Stimulated activated CD4-positive, alpha-beta T cell treated with anti-CD3 and anti-CD28 coated beads, Interleukin-12 subunit alpha, Interleukin-12 subunit beta, amount 100 ng/mL, for 4 hours (primary cell): ENCODE data around the gene PGAM1.
"Not testable (repeated sequence)": the region's sequence is repeated elsewhere in the genome, so short reads cannot be mapped to it uniquely, and the experiment has no call there.

Experiments
- DNase-seq: peaks from one replicate; pipeline ENCODE4 v3.0.0-alpha.2; 2020

PGAM1 gene

DNA sequence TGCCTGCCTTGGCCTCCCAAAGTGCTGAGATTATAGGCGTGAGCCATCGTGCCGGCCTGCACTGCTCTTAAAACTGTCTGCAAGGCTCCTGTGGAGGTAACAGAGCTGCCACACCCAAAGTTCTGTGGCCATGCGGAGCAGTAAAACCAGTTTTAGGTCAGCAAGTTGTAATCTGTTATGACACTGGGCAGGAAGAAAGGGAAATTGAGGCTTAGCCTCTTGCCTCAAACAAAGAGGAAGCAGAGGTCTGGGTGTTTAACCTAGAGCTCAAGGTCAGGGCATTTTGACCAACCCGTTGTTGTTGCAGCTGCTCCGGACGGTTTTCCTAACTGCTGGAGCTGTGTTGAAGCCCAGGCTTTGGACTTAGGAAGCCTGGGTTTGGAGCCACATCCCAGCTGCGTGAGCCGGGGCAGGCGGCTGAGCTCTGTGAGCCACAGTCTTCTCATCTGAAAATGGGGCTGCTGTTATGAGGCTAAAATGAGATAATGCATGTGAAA, 17.4 kb upstream of the PGAM1 start:
- no peak for DNase-seq

DNA sequence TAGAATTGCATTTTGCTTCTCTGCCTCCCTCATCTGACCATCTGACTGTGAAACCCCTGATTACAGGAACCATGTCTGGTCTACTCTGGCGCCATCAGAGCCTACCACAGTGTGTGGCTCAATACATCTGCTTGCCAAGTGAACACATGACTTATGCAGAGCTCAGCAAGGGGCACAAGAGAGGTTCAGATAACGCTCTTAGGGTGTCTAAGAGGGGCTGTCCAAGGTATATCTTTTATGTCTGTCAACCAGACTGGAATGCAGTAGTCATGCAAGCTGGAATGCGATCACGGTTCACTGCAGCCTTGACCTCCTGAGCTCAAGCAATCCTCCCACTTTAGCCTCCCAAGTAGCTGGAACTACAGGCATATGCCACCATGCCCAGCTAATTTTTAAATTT, 14.6 kb upstream of the PGAM1 start:
- DNase-seq = no peak

DNA sequence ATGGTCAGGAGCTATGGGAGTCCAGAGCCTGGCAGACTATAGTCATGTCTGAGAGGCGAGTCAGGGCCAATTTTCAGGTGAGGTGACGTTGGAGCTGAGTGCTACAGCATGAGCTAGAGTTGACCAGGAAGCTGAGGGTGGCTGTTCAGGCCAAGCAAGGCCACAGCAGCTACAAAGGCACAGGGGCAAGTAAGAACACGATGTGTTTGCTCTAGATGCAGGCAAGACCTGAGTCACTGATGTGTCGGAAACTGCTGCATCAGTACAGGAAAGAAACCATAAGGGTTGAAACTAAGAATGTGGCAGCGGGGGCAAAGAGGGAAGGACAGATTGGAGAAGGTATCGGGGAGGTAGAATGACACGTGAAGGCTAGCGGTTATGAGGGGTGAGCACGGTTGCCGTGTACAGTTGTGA, 13.1 kb upstream of the PGAM1 start:
- peak; percentile 45 for DNase-seq

DNA sequence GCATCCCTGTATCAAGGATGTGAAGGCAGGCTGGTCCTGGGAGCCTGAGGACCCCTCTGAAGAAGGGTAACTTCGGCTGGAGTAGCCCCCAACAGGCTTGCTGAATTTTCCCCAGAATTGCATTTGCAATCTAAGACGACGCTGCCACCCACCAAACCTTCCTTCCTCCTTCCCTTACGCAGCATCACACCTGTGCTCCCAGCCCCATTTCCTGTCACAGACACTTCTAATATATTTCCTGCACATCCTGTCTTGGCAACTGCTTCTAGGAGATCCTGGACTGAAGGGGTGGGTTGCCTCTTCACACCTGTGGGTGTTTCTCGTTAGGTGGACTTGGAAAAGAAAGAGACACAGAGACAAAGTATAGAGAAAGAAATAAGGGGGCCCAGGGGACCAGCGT, 9.4 kb upstream of the PGAM1 start:
- DNase-seq = no peak

DNA sequence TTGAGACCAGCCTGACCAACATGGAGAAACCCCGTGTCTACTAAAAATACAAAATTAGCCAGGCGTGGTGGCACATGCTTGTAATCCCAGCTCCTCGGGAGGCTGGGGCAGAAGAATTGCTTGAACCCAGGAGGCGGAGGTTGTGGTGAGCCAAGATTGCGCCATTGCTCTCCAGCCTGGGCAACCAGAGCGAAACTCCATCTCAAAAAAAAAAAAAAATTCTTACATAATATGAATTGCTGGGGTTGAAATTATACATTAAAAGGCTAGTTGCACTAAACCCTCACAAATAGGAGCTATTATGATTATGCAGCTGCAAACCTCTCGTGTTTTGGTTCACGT, 2.3 kb upstream of the PGAM1 start:
- not testable (repeated sequence) for DNase-seq

DNA sequence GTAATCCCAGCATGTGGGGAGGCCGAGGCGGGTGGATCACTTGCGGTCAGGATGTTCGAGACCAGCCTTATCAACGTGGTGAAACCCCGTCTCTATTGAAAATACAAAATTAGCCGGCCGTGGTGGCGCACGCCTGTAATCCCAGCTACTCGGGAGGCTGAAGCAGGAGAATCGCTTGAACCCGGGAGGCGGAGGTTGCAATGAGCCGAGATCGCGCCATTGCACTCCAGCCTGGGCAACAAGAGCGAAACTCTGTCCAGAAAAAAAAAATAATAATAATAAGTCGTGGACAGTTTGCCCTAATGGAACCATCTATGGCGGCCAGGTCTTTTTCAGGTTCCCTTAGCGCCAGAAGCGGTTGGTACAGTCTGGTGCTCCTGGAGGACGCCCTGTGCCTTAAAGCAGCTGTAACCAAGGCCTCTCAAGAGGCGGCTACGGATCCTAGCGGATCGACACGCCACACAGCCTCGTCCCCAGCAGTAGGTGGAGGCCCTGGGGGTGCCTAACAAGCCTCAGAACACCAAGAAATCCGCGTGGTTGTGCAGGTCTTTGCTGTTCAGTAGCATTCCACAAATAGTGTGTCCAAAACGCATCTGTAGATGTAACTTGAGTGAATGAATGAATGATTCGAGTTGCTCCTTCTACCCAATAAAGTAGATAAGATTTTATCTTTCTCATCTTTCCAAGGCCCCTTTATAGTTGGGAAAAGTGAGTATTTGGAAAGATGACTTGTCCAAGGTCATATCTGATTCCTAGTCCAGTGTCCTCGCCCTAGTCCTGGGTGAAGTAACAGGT, 982 bp downstream of the PGAM1 start:
- no peak for DNase-seq

DNA sequence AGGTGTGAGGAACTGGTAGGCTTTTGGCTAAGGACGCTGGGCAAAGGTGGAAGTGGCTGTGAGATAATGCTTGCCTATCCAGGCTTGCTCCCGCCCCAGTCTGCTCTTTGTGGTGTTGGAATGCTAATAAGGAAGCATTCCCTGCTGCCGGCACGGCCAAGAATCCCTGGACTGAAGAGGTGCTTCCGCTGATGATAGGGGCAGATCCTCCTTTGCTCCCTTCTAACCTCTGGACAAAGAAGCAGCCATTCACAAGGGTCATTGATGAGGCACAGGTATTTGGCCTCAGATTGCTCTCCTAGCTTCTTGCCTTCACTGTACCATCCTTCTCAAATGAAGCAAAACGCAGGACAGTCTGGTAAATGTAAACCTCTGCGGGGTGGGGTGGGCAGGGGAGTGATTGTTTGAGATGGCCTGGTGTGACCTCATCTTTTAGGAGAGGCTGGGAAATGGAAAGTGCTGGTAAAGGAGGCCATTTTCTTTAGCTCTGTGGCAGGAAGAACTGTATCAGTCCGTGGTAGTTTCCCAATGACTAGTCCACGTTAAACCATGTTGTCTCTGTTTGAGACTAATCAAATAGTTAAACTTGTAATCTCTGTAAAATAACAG, 1.7 kb downstream of the PGAM1 start:
- no peak for DNase-seq

DNA sequence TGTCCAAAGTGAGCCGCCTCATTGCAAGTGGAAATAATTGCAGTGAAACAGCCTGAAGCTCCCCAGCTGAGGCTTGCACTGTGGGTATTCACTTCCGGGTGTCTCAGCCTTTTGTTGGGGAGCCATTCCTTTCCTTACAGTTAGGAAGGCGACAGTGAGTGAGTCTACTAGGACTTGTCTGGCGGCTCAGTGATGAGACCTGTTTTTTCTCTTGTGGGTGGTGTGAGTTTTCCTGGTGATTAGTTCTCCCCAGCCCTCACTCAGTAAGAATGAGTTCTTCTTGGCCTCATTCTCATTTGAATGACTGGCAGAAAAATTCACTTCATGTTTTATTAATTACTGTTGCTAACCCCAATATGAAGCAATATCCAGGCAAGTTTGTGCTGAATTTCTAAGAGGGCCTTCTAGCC, 2.6 kb downstream of the PGAM1 start:
- no peak for DNase-seq

DNA sequence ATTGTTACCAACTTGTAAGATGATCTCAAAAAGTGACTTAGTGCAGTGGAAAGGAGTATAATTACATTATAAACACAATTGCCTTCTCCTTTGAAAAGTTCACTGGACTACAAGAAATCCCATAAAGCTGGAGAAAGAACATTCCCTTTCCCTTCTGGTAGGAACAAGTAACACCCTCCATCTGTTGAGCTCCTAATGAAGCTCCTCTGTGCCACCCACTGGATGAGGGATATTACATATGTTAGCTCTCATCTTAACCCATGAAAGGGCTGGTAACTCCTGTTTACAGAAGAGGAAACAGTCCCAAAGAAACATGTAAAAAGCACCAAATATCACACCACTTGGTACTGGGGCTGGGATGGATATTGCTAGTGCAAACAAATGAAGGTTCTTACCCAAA, 8.1 kb downstream of the PGAM1 start:
- no peak for DNase-seq

DNA sequence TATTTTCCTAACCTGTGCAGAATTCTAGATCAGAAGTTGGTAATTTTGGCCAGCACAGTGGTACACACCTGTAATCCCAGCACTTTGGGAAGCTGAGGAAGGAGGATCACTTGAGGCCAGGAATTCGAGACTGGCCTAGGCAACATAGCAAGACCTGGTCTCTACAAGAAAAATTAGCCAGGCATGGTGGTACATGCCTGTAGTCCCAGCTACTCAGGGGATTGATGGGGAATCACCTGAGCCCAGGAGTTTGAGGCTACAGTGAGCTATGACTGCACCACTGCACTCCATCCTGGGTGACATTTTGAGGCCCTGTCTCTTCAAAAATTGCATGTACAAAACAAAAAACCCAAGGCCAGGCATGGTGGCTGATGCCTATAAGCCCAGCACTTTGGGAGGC, 8.6 kb downstream of the PGAM1 start:
- no peak for DNase-seq

DNA sequence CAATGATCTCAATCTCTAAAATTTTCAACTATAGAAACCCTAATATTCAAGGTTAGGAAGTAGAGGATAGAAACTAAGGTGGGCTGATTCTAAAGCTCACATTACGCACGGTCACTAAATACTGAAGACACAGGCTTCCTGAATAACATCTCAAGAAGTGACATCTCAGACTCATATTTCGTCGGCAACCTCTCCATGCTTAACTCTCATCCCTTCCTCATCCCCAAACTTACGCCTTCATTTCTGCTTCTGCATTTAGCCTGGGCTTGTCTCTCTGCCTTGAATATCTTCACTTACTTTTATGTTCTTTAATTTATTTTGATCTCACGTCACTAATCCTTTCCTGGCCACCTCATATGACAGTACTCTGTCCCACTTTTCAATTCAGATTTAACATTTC, 9.2 kb downstream of the PGAM1 start:
- no peak for DNase-seq

DNA sequence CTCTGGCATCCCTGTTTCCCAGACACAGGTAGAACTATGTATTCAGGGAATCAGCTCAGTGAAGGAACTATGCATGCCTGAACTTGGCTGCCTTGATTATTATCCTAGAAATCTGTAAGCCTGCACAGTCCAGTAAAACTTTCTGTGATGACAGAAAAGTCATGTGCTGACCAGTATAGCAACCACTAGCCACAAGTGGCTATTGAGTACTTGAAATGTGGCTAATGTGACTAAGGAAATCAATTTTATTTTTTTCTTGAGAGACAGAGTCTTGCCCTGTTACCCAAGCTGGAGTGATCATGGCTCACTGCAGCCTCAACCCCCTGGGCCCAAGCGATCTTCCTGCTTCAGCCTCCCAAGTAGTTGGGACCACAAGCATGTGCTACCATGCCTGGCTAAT, 16.3 kb downstream of the PGAM1 start:
- no peak for DNase-seq

DNA sequence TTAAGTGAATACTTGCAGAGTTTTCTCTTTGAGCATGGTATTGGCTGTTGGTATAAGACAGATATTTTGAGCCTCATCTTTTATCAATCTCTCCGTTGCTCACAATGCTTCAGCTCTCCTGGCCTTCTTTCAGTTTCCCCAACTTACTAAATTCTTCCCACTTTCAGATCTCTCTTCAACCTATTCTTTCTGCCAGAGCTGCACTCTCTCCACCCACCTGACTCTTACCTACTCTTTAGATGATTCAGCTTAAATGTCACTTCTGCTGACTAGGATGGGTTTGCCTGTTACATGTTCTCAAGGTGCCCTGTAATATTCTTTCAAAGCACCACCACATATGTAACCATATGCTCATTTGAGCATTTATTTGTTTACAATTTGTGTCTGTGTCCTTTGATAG, 18.2 kb downstream of the PGAM1 start:
- DNase-seq = no peak

DNA sequence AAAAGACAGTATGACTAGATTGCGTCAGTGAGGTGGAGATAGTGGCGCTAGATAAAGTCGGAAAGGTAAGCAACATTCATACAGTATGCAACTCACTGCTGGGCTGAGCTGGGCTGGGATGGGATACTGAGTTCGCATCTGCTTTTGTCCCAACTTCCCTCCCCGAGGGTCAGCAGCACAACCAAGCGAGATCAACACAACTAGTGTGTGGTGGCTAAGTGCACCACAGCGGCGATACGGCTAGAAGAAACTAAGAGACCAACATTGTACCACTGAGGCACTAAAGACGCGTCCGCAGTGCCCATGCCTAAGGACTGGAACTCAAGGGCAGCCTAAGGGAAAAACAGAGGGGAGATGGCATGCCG, 19.3 kb downstream of the PGAM1 start:
- DNase-seq = no peak

DNA sequence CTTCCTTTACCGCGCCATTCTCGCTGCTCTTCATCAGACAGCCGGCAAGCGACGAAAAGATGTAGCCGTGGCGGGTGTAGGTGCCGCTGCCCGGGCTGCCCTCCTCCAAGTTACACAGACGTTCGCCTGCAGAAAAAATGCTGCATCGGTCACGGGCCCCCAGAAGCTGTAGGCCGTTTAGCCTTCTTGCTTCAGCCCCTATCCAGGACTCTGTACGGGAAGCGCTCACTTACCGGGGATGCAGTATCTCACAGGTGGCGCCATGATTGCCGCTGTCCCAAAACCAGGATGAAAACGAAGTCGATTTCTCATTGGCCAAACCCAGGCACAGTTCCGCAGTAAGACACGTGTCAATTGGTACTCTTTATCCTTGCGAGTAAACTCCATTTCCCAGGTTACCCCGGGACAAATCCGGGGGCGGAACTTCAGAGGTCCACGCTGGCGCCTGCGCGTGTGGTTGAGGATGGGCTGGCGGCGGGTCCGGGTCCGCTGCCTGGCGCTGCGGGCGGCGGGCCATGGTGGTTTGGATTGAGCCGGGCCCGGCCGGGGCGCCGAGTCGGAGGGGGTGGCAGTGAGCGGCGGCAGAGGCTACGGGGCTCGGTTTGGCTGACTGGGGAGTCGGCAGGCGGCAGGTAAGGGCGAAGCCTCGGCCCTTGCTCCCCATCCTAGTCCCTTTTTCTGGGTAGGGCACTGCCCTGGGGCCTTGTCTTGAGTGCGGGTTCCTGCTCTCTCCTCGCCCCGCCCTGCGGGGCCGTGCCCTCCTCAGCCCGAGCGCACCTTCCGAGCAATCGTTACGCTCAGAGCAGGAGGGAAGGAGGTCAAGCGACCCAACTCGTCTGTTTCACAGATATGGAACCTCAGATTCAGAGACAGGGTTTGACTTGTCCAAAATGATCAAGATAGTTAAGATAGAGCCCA, 20.0 kb downstream of the PGAM1 start, which contains the start of the genes EXOSC1 and ZDHHC16:
EXOSC1 (minus strand) TSS at position 285 of the 918 bp plus-strand sequence; CDS start at position 264, 21 bp downstream.
ZDHHC16 (plus strand) TSS at position 454 of the 918 bp plus-strand sequence. CDS start 5,501 bp downstream, outside the sequence.
- DNase-seq = peak; percentile 87

DNA sequence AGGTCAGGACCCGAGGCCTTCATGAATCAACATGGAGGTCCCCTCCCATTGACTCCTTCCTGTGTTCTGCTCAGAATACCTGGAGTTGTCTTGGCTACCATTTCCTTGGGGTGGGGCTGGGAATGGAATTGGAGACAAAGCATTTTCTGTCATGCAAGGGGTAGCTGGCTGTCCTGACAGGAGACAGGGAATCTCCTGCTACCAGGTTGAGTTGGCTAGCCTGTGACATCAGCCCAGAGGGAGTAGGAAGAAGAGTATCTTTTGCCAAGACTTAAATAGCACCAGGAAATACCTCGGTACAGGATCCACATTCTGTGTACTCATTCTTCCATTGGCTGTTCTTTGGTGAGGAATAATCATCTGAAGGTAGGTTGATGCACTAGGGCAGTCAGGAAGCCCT, 24.8 kb downstream of the PGAM1 start:
- no peak for DNase-seq

DNA sequence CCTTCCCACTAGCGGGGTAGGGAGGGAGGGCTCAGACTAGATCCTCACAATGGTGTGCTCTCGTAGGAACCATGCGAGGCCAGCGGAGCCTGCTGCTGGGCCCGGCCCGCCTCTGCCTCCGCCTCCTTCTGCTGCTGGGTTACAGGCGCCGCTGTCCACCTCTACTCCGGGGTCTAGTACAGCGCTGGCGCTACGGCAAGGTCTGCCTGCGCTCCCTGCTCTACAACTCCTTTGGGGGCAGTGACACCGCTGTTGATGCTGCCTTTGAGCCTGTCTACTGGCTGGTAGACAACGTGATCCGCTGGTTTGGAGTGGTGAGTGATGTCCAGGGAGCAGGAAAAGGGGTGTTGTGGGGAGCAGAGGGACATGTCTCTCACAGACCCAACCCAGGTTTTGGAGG, 25.6 kb downstream of the PGAM1 start:
- DNase-seq = no peak

DNA sequence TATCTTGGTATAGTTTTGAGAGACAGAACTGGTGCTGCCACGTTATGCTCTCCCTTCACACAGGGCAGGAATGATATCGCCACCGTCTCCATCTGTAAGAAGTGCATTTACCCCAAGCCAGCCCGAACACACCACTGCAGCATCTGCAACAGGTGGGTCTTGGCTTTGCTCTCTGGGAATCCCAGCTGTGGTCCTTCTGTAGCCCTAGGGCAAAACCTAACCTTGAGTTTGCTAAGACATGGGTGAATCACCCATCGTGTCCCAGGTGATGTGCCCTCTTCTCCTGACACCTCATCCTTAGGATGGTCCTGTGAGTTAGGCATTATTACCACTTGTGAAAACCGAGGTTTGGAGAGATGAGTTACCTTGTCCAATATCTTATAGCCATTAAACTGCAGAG, 26.4 kb downstream of the PGAM1 start:
- no peak for DNase-seq

DNA sequence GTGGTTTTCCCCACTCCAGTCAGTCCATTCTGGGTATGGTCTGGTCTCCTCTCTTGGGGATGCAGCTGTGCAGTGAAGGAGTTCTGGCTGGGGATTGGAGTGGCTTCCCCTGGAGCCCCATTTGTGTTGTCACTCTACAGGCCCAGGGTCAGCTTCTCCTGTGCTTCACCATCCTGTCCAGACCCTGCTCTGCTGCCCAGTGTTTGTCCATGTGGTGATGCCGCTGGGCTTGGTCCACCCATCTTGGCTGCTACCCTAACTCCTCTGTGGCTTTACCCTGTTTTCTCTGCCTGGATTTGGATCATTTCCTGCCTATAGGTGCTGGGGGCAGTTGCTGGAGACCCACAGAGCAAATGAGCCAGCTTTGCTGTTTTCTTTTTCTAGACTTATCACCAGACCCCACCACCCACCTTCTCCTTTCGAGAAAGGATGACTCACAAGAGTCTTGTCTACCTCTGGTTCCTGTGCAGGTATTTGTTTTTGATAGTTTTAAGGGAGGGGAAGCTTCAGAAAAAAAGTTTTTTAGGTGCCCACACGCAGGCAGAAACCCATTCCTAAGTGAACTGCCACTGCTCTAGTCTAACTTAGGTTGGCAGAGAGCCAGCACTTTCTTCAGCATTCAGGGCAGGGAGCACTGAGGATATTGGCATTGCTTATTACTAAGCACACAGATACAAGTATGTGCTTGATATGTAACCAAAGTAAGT, 28.5 kb downstream of the PGAM1 start:
- DNase-seq = no peak

DNA sequence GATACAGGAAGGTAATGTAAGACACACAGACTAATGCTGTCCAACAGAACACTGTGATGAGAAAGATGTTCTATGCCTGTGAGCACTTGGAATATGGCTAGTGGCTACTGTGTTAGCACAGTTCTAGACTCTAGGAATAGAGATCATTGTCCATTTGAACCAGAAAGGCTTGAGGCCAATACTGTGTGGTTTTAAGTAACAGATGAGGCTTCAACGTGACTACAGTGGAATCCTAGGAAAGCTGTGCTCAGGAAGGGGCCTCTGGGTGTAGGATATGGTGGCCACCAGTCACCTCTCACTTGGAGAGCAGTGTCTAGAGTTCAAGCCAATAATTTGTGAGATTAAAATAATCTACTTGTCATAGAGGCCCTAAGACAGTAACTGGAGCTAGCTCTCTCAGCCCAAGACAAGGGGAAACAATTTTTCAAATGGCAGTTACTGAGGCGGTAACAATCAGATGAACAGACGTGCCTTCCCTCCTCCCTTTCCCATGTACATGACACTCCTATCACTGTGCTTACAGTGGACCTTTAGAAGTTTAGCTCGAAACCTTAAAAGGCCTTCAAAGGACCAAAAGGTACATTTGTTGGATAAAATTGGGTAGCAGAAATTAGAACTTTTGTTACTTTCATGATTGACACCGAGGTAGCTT, 30.2 kb downstream of the PGAM1 start:
- DNase-seq = no peak

DNA sequence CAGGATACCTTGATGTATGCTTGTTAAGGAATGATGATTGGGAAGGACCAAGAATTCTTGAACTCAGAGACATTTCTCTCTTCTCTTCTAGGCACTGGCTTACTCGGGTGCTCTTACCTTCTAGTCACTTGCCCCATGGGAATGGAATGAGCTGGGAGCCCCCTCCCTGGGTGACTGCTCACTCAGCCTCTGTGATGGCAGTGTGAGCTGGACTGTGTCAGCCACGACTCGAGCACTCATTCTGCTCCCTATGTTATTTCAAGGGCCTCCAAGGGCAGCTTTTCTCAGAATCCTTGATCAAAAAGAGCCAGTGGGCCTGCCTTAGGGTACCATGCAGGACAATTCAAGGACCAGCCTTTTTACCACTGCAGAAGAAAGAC, 30.7 kb downstream of the PGAM1 start:
- no peak for DNase-seq

DNA sequence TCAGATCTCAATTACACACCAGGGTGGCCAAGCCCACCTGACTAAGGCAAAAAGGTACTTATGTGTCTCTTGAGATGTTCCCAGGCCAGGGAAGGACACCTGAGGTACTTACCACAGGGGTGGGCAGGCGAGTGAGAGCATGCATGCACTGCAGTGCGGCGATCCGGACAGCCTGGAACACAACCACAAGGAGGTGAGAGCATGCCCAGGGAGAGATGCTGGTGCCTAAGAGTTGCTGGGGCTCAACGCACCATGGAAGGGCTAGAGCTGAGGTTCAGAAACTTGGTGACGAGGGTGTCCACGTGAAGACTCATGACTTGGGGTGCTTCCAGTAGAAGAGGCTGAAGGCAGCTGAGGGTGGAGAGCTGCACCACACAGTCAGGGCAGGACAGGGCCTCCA, 33.1 kb downstream of the PGAM1 start:
- DNase-seq = no peak
